K562 (cell line): ENCODE data around the gene CDCP1. TPM values are rescaled to one million over a fixed set of nuclear protein-coding genes. Genes with fewer than 3 reads are reported as not detected.

Experiments used
- ATF6 ChIP-seq: sonication (generic); formaldehyde crosslinking; IDR thresholded peaks from 2 replicates; pipeline ENCODE4 v1.4.0; 2020; ENCODE audit warnings: mild to moderate bottlenecking, missing genetic modification reagents
- ETV5 ChIP-seq: sonication (generic); formaldehyde crosslinking; IDR thresholded peaks from 2 replicates; pipeline ENCODE4 v1.4.0; 2020; ENCODE audit warnings: low read depth, mild to moderate bottlenecking, missing genetic modification reagents
- NCOA4 ChIP-seq: fragments of 450-650 bp; IDR thresholded peaks from 2 replicates; pipeline ENCODE4 v1.6.1; 2018; ENCODE audit warnings: mild to moderate bottlenecking; ENCODE audit not compliant: partially characterized antibody
- NR1H2 ChIP-seq: sonication (generic); formaldehyde crosslinking; IDR thresholded peaks from 2 replicates; pipeline ENCODE4 v1.4.0; 2020; ENCODE audit warnings: mild to moderate bottlenecking, missing genetic modification reagents
- NR2C1 ChIP-seq, 2 experiments: fragments of 450-650 bp; IDR thresholded peaks; 2 replicates each; pipeline ENCODE4 v1.6.1; 2017; ENCODE audit warnings: mild to moderate bottlenecking in 2 of 2, antibody characterized with exemption in 1 of 2, inconsistent platforms in 1 of 2, missing compliant biosample characterization in 1 of 2, missing genetic modification characterization in 1 of 2
- RBM39 ChIP-seq: fragments of 200-400 bp; formaldehyde crosslinking; optimal IDR thresholded peaks from 2 replicates; pipeline ENCODE3; 2018; ENCODE audit warnings: low read depth, low read length
- TCF3 ChIP-seq: sonication (generic); formaldehyde crosslinking; IDR thresholded peaks from 2 replicates; pipeline ENCODE4 v1.4.0; 2020; ENCODE audit warnings: mild to moderate bottlenecking, missing genetic modification reagents
- TFAP4 ChIP-seq: sonication (generic); formaldehyde crosslinking; IDR thresholded peaks from 2 replicates; pipeline ENCODE4 v1.8.0; 2022; ENCODE audit warnings: missing genetic modification reagents, mild to moderate bottlenecking, moderate library complexity, borderline replicate concordance
- WHSC1 ChIP-seq: IDR thresholded peaks from one replicate; pipeline ENCODE4 v1.6.1; 2012; ENCODE audit warnings: low read length, control low read depth, inconsistent platforms
- ZNF764 ChIP-seq: fragments of 250-450 bp; sonication (Bioruptor Pico); IDR thresholded peaks from 2 replicates; pipeline ENCODE4 v1.4.0; 2020; ENCODE audit warnings: low read depth, mild to moderate bottlenecking, moderate library complexity
- ZNF766 ChIP-seq: fragments of 200-800 bp; sonication (Bioruptor generic); conservative IDR thresholded peaks from 2 replicates; pipeline ENCODE4 v1.6.1; 2016; ENCODE audit warnings: missing genetic modification characterization, missing compliant biosample characterization
- ZNF785 ChIP-seq: fragments of 250-450 bp; sonication (Bioruptor Pico); IDR thresholded peaks from 2 replicates; pipeline ENCODE4 v1.4.0; 2020; ENCODE audit warnings: mild to moderate bottlenecking
- polyA plus RNA-seq, 8 experiments: library from polyadenylated mRNA; depleted of rRNA in 4 of 8; stranded (reverse) in 5 of 8; unstranded in 3 of 8; fragments of >200 nt; fragmentation: Nextera tagmentation in 2 of 8; fragmentation: Illumina TruSeq in 1 of 8; extraction: Ambion mirVana in 2 of 8; extraction: Trizol in 1 of 8; gene quantifications; 2 replicates each; pipeline versions ENCODE4 v1.2.1 to v1.2.3, GENCODE V29; 2011 to 2014; ENCODE audit warnings: inconsistent platforms in 1 of 8, missing spikeins in 1 of 8
- total RNA-seq, 7 experiments: library from RNA; depleted of rRNA in 6 of 7; stranded (reverse); fragments of >200 nt in 6 of 7; fragmentation: Illumina TruSeq in 2 of 7; extraction: Trizol in 2 of 7; gene quantifications; 2 replicates each; pipeline versions ENCODE4 v1.2.1 to v1.2.3, GENCODE V29; 2011 to 2021; ENCODE audit warnings: low replicate concordance in 1 of 7
- TF ChIP-seq, protein P1 (sequence below): fragments of 200-800 bp; sonication (Bioruptor generic); IDR thresholded peaks from 2 replicates; pipeline ENCODE4 v1.6.1; 2016; ENCODE audit warnings: missing genetic modification characterization, missing compliant biosample characterization
- TF ChIP-seq, protein P2 (sequence below), 2 experiments: fragments of 250-450 bp in 1 of 2; fragments of 450-650 bp in 1 of 2; sonication (Bioruptor Pico) in 1 of 2; IDR thresholded peaks; 2 replicates each; pipeline versions ENCODE4 v1.6.1 to v1.8.0; 2016 to 2021; ENCODE audit warnings: mild to moderate bottlenecking in 2 of 2, moderate library complexity in 2 of 2, missing compliant biosample characterization in 1 of 2, missing genetic modification characterization in 1 of 2

The CDCP1 gene
- total and polyA plus RNA-seq, 9 of the 15 experiments (the other 6 are each of a cell fraction or from before 2014, with no cell fraction given) = 3.9 to 16.4 (median 5.2) TPM

- TF ChIP-seq ATF6 (CRISPR knock-in tag) (peak; percentile 79; the same call in 1 of the 2 replicates), ZNF764 (no peak), NR1H2 (peak; percentile 36; the same call in 1 of the 2 replicates), RBM39 (peak; percentile 85), ZNF785 (CRISPR knock-in tag) (no peak), TFAP4 (0 out of 2 replicates have a peak, but pooled peaks have one; percentile 9), WHSC1 (peak; percentile 33), ETV5 (CRISPR knock-in tag) (peak; percentile 58; the same call in 1 of the 2 replicates), TCF3 (CRISPR knock-in tag) (no peak), NR2C1 (IDR thresholded peaks at IDR 0.05) (no peak), NR2C1 (tag; IDR thresholded peaks at IDR 0.05) (no peak), ZNF766 (CRISPR knock-in tag) (no peak), NCOA4 (no peak)
- TF ChIP-seq, protein P1, sequence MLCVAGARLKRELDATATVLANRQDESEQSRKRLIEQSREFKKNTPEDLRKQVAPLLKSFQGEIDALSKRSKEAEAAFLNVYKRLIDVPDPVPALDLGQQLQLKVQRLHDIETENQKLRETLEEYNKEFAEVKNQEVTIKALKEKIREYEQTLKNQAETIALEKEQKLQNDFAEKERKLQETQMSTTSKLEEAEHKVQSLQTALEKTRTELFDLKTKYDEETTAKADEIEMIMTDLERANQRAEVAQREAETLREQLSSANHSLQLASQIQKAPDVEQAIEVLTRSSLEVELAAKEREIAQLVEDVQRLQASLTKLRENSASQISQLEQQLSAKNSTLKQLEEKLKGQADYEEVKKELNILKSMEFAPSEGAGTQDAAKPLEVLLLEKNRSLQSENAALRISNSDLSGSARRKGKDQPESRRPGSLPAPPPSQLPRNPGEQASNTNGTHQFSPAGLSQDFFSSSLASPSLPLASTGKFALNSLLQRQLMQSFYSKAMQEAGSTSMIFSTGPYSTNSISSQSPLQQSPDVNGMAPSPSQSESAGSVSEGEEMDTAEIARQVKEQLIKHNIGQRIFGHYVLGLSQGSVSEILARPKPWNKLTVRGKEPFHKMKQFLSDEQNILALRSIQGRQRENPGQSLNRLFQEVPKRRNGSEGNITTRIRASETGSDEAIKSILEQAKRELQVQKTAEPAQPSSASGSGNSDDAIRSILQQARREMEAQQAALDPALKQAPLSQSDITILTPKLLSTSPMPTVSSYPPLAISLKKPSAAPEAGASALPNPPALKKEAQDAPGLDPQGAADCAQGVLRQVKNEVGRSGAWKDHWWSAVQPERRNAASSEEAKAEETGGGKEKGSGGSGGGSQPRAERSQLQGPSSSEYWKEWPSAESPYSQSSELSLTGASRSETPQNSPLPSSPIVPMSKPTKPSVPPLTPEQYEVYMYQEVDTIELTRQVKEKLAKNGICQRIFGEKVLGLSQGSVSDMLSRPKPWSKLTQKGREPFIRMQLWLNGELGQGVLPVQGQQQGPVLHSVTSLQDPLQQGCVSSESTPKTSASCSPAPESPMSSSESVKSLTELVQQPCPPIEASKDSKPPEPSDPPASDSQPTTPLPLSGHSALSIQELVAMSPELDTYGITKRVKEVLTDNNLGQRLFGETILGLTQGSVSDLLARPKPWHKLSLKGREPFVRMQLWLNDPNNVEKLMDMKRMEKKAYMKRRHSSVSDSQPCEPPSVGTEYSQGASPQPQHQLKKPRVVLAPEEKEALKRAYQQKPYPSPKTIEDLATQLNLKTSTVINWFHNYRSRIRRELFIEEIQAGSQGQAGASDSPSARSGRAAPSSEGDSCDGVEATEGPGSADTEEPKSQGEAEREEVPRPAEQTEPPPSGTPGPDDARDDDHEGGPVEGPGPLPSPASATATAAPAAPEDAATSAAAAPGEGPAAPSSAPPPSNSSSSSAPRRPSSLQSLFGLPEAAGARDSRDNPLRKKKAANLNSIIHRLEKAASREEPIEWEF = peak; percentile 81
- TF ChIP-seq, protein P2, sequence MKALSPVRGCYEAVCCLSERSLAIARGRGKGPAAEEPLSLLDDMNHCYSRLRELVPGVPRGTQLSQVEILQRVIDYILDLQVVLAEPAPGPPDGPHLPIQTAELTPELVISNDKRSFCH (CRISPR knock-in tag; IDR thresholded peaks at IDR 0.05) = no peak
- TF ChIP-seq, protein P2 (tag; IDR thresholded peaks at IDR 0.05) = peak; percentile 51; the same call in 1 of the 2 replicates
Observed at GRCh38 chr3:45125550-45126026, 20.6 kb downstream of the CDCP1 start (continued).
